COLO829 (cell line): ENCODE data around the gene FARP2.
A peak's percentile ranks its signal among the peaks of the same experiment; 100 is the strongest.
"Not testable (repeated sequence)": the region's sequence is repeated elsewhere in the genome, so short reads cannot be mapped to it uniquely, and the experiment has no call there.

Experiments used
- DNase-seq: peaks from one replicate; pipeline ENCODE4 v3.0.0; 2012; ENCODE audit warnings: low spot score

FARP2 gene

GRCh38 chr2:241355983-241356870 lies at the start of gene FARP2:
Gene FARP2, plus strand, starts transcription at chr2:241356285. Its CDS starts 16,823 bp downstream, at chr2:241373108.
- peak; percentile 96 for DNase-seq

- no peak for DNase-seq
Observed at GRCh38 chr2:241307055-241307454, 49.0 kb upstream of the FARP2 start.

- DNase-seq, result no peak
Observed at GRCh38 chr2:241308267-241308666, 47.8 kb upstream of the FARP2 start.

- no peak for DNase-seq
Observed at GRCh38 chr2:241308832-241309500, 47.1 kb upstream of the FARP2 start.

GRCh38 chr2:241309684-241310117 lies 46.4 kb upstream of the FARP2 start:
- no peak for DNase-seq

GRCh38 chr2:241310917-241311566 lies 45.0 kb upstream of the FARP2 start:
- no peak for DNase-seq

- DNase-seq, result peak; percentile 31
Observed at GRCh38 chr2:241312082-241312481, 44.0 kb upstream of the FARP2 start.

GRCh38 chr2:241313543-241314095 lies 42.5 kb upstream of the FARP2 start:
- DNase-seq, result no peak

- peak; percentile 26 for DNase-seq
Observed at GRCh38 chr2:241314226-241315092, 41.6 kb upstream of the FARP2 start.

- peak; percentile 99 for DNase-seq
Observed at GRCh38 chr2:241315093-241315878, 40.8 kb upstream of the FARP2 start, which contains the start of gene HDLBP. Gene HDLBP, minus strand, starts transcription at chr2:241315672. Its CDS starts 48,803 bp downstream, at chr2:241266869.

- peak; percentile 58 for DNase-seq
Observed at GRCh38 chr2:241315879-241316631, 40.0 kb upstream of the FARP2 start, which contains the start of gene SEPTIN2. Gene SEPTIN2, plus strand, starts transcription at chr2:241315925. Its CDS starts 8,308 bp downstream, at chr2:241324233.

GRCh38 chr2:241316825-241317224 lies 39.3 kb upstream of the FARP2 start:
- no peak for DNase-seq

- no peak for DNase-seq
Observed at GRCh38 chr2:241317391-241317790, 38.7 kb upstream of the FARP2 start.

GRCh38 chr2:241318830-241319229 lies 37.3 kb upstream of the FARP2 start:
- not testable (repeated sequence) for DNase-seq

- no peak for DNase-seq
Observed at GRCh38 chr2:241320394-241320793, 35.7 kb upstream of the FARP2 start.

GRCh38 chr2:241321033-241321432 lies 35.1 kb upstream of the FARP2 start:
- no peak for DNase-seq

GRCh38 chr2:241321886-241322285 lies 34.2 kb upstream of the FARP2 start:
- DNase-seq, result no peak

- DNase-seq, result no peak
Observed at GRCh38 chr2:241323778-241324177, 32.3 kb upstream of the FARP2 start.

GRCh38 chr2:241324775-241325174 lies 31.3 kb upstream of the FARP2 start:
- DNase-seq, result no peak

GRCh38 chr2:241325257-241325656 lies 30.8 kb upstream of the FARP2 start:
- no peak for DNase-seq
